GM20000 (cell line): ENCODE measurements around the gene TENT4B.

ENCODE experiments used
- DNase-seq: peaks from one replicate; pipeline ENCODE4 v3.0.0; 2012; ENCODE audit warnings: low spot score
- CTCF ChIP-seq: IDR thresholded peaks from 2 replicates; pipeline ENCODE4 v1.5.1; 2012; ENCODE audit warnings: mild to moderate bottlenecking, control low read depth; ENCODE audit errors: extremely low read depth, missing control alignments

TENT4B gene

GRCh38 chr16:50252874-50253513 is 99.9 kb downstream of the TENT4B start:
- no peak for DNase-seq
- no peak for TF ChIP-seq CTCF

- no peak for TF ChIP-seq CTCF
- DNase-seq, result no peak
These were observed 100.4 kb downstream of the TENT4B start for GRCh38 chr16:50253514-50253910.

GRCh38 chr16:50254072-50254471 is 101.0 kb downstream of the TENT4B start:
- TF ChIP-seq CTCF, result no peak
- DNase-seq, result no peak

- no peak for DNase-seq
- TF ChIP-seq CTCF, result no peak
These were observed 102.4 kb downstream of the TENT4B start for GRCh38 chr16:50255538-50255937.

- TF ChIP-seq CTCF, result no peak
- DNase-seq, result no peak
These were observed 103.5 kb downstream of the TENT4B start for GRCh38 chr16:50256604-50257003.

- TF ChIP-seq CTCF, result no peak
These were observed 104.8 kb downstream of the TENT4B start for GRCh38 chr16:50257876-50258275.

GRCh38 chr16:50259334-50260205 is 106.5 kb downstream of the TENT4B start:
- no peak for TF ChIP-seq CTCF
- DNase-seq, result no peak

More at GRCh38 chr16:50257876-50258275, 104.8 kb downstream of the TENT4B start:
- DNase-seq, result no peak
